Heart left ventricle (tissue), 16 donors: ENCODE data around the gene DAAM1. TPM values are rescaled to one million over a fixed set of nuclear protein-coding genes. Genes with fewer than 3 reads are reported as not detected.

Experiments
- ATAC-seq, 4 donors: fragments of 200-7000 bp; cut with Tn5 transposase; one replicate each; pipeline ENCODE4 v1.9.1; 2020 to 2022; ENCODE audit warnings: moderate library complexity in 4 of 4, mild to moderate bottlenecking in 3 of 4, moderate number of reproducible peaks in 1 of 4
- DNase-seq, 5 donors: peaks; one replicate each; pipeline ENCODE4 v3.0.0-alpha.2; 2020
- H3K27ac ChIP-seq, 12 donors: fragments of 200-600 bp; sonication (generic) in 4 of 12; one replicate each; pipeline versions ENCODE4 v1.5.0 to v1.8.0; 2016 to 2022; ENCODE audit warnings: mild to moderate bottlenecking in 2 of 12
- H3K27me3 ChIP-seq, 9 donors: fragments of 200-600 bp; sonication (generic) in 2 of 9; one replicate each; pipeline versions ENCODE4 v1.5.1 to v1.8.0; 2016 to 2022; ENCODE audit warnings: mild to moderate bottlenecking in 3 of 9
- H3K36me3 ChIP-seq, 9 donors: fragments of 200-600 bp; sonication (generic) in 2 of 9; one replicate each; pipeline versions ENCODE4 v1.5.0 to v1.8.0; 2018 to 2022; ENCODE audit warnings: mild to moderate bottlenecking in 2 of 9
- H3K4me1 ChIP-seq, 12 donors: fragments of 200-600 bp; sonication (generic) in 4 of 12; one replicate each; pipeline versions ENCODE4 v1.5.0 to v1.8.0; 2016 to 2022; ENCODE audit warnings: mild to moderate bottlenecking in 3 of 12
- H3K4me3 ChIP-seq, 12 donors: fragments of 200-600 bp; sonication (generic) in 4 of 12; one replicate each; pipeline versions ENCODE4 v1.5.0 to v1.8.0; 2017 to 2022; ENCODE audit warnings: mild to moderate bottlenecking in 9 of 12, moderate library complexity in 4 of 12
- H3K9me3 ChIP-seq, 12 donors: fragments of 200-600 bp; sonication (generic) in 4 of 12; one replicate each; pipeline versions ENCODE4 v1.5.0 to v1.8.0; 2016 to 2022; ENCODE audit warnings: mild to moderate bottlenecking in 1 of 12
- CTCF ChIP-seq, 12 donors: fragments of 200-600 bp; sonication (generic) in 4 of 12; IDR thresholded peaks; one replicate each; pipeline versions ENCODE4 v1.5.0 to v1.8.0; 2018 to 2022; ENCODE audit warnings: antibody characterized with exemption in 12 of 12, mild to moderate bottlenecking in 5 of 12
- POLR2A ChIP-seq, 2 donors: fragments of 450-650 bp; IDR thresholded peaks; one replicate each; pipeline ENCODE4 v1.6.1; 2017; ENCODE audit warnings: antibody characterized with exemption in 2 of 2, mild to moderate bottlenecking in 2 of 2, moderate library complexity in 2 of 2
- WGBS, 4 donors: extraction: QIAGEN DNeasy Blood & Tissue Kit in 2 of 4; methylation state at CpG; one replicate each; pipeline versions ENCODE4 v1.1.5 to v1.1.7; 2013 to 2018; 5-methylcytosine and 5-hydroxymethylcytosine counted together
- intact Hi-C, 10 donors: fragments of 100-400 bp; cut with DNase I; formaldehyde crosslinking; loops; one replicate each; pipeline versions ENCODE4 v1.11.1 to v1.14.2; 2022
- polyA plus RNA-seq, 2 donors: library from polyadenylated mRNA; stranded (reverse); fragments of 200-250 nt; gene quantifications; one replicate each; pipeline ENCODE4 v1.2.3, GENCODE V29; 2013
- total RNA-seq, 9 donors: library from RNA; depleted of rRNA in 2 of 9; stranded (reverse); fragments of >200 nt in 2 of 9; fragmentation: NEBNext Ultra II Directional in 3 of 9; extraction: Animal tissue kit (Norgen Biotek cat#: 25700) in 3 of 9; gene quantifications; one replicate each; pipeline versions ENCODE4 v1.1.0 to v1.2.4, GENCODE V29; 2016 to 2023
- donor health status: ischemic (EF 13 %, LVEDD 7.1; RV severe dilation, severe dysfunction).
- donor health status: healthy with polysubstance abuse.
- donor health status: DM: no; HTN: yes; CAD: no.
- donor health status: DM: no; HTN: no; CAD: no.
- donor health status: ischemic (EF 25% LVEDD 6.9; RV normal size, moderate dysfunction).
- donor health status: ischemic (EF 25% LVEDD 5.7; RV mildly dilated, moderate dysfunction).
- donor health status: healthy.
- donor health status: DM: yes; HTN: yes; CAD: no.
- donor health status: ischemic (EF 35%, LVEDD 5.7; RV mildly dilated, moderate dysfunction).
- donor health status: nonischemic (EF 11% LVEDD 7.7; RV severe dilation, severe dysfunction).
- donor health status: DM: yes; HTN: yes; CAD: no.
- donor health status: PGD.
- donor health status: ischemic (EF 29% LVEDD 5.4; RV normal size, mild dysfunction).
- donor health status: nonischemic (EF 23%, LVEDD 6.1; RV moderate dilation, normal function).

DAAM1 gene
- total and polyA plus RNA-seq, 11 donors: 18.2 to 92.6 (median 67.2) TPM

- intact Hi-C loops: loop anchor here in 2 of 10 donors (10.0 kb wide), 1 partner anchor 50 kb away; no protein-coding TSS in a partner anchor
- Histone ChIP-seq H3K4me1 (peaks cover 0 to 62% (median 37%) of the 10 kb centered on the region in 12 donors), H3K4me3 (no peak overlapping the region), H3K9me3 (no peaks in the 10 kb centered on the region), H3K27ac (no peak overlapping the region), H3K27me3 (no peaks in the 10 kb centered on the region), H3K36me3 (no peaks in the 10 kb centered on the region)
- DNase-seq: no peak
- WGBS, 4 donors: 52 to 65% (median 62%) methylated on average over 2 of the region's 2 CpGs
- TF ChIP-seq POLR2A (IDR thresholded peaks at IDR 0.05) (no peak), CTCF (IDR thresholded peaks at IDR 0.05) (no peak)
- ATAC-seq: no peak
Measured at GRCh38 chr14:59244581-59244980, 56.1 kb downstream of the DAAM1 start.

- no peak for TF ChIP-seq CTCF (IDR thresholded peaks at IDR 0.05)
- no peak for TF ChIP-seq POLR2A (IDR thresholded peaks at IDR 0.05)
- H3K27me3 ChIP-seq: no peaks in the 10 kb centered on the region
- intact Hi-C loops: loop anchor here in 2 of 10 donors (10.0 kb wide), 1 partner anchor 51 kb away; no protein-coding TSS in a partner anchor
- DNase-seq: no peak
- 47 to 74% (median 55%) methylated on average over 1 of the region's 1 CpG for WGBS, 4 donors
- H3K36me3 ChIP-seq: no peaks in the 10 kb centered on the region
- no peaks in the 10 kb centered on the region for H3K9me3 ChIP-seq
- no peak for ATAC-seq
- no peak overlapping the region for H3K4me3 ChIP-seq
- peaks cover 0 to 52% (median 36%) of the 10 kb centered on the region in 12 donors for H3K4me1 ChIP-seq
- no peak overlapping the region for H3K27ac ChIP-seq
Measured at GRCh38 chr14:59245809-59246295, 57.4 kb downstream of the DAAM1 start.

- TF ChIP-seq CTCF (IDR thresholded peaks at IDR 0.05): no peak
- no peak for TF ChIP-seq POLR2A (IDR thresholded peaks at IDR 0.05)
- DNase-seq (no peak), ATAC-seq (no peak)
- no peaks in the 10 kb centered on the region for H3K27me3 ChIP-seq
- WGBS, 4 donors: 81 to 98% (median 90%) methylated on average over 3 of the region's 3 CpGs
- H3K9me3 ChIP-seq: no peaks in the 10 kb centered on the region
- H3K36me3 ChIP-seq: no peaks in the 10 kb centered on the region
- H3K4me3 ChIP-seq: no peak overlapping the region
- H3K27ac ChIP-seq: no peak overlapping the region
- peaks cover 0 to 47% (median 32%) of the 10 kb centered on the region in 12 donors for H3K4me1 ChIP-seq
- intact Hi-C loops: loop anchor here in 2 of 10 donors (10.0 kb wide), 1 partner anchor 52 kb away; no protein-coding TSS in a partner anchor
Measured at GRCh38 chr14:59246566-59246965, 58.1 kb downstream of the DAAM1 start.

- H3K9me3 ChIP-seq: no peaks in the 10 kb centered on the region
- no peaks in the 10 kb centered on the region for H3K36me3 ChIP-seq
- intact Hi-C loops: loop anchor here in 2 of 10 donors (10.0 kb wide), 1 partner anchor 53 kb away; no protein-coding TSS in a partner anchor
- H3K27ac ChIP-seq: peak overlapping the region in 5 of 12 donors; percentile 6 to 19 (median 11)
- no peak for DNase-seq
- ATAC-seq: no peak
- H3K27me3 ChIP-seq: no peaks in the 10 kb centered on the region
- 56 to 73% (median 66%) methylated on average over 3 of the region's 3 CpGs for WGBS, 4 donors
- peaks cover 3 to 52% (median 42%) of the 10 kb centered on the region in 12 donors for H3K4me1 ChIP-seq
- H3K4me3 ChIP-seq: no peak overlapping the region
- TF ChIP-seq POLR2A (IDR thresholded peaks at IDR 0.05): no peak
- TF ChIP-seq CTCF (IDR thresholded peaks at IDR 0.05): no peak
Measured at GRCh38 chr14:59247801-59248584, 59.5 kb downstream of the DAAM1 start.
